HepG2 (cell line): ENCODE data around the gene COPS9.

Experiments
- CTCF ChIP-seq: sonication (generic); formaldehyde crosslinking; IDR thresholded peaks from 2 replicates; pipeline ENCODE4 v1.5.0; 2020; ENCODE audit warnings: mild to moderate bottlenecking, missing genetic modification reagents, moderate library complexity
- SMC3 ChIP-seq: IDR thresholded peaks from 2 replicates; pipeline ENCODE4 v1.6.1; 2011; ENCODE audit warnings: low read length, improper control_type of control experiment
- TCF12 ChIP-seq, 2 experiments: fragments of 450-650 bp in 1 of 2; sonication (generic) in 1 of 2; formaldehyde crosslinking in 1 of 2; IDR thresholded peaks; 2 replicates each; pipeline versions ENCODE4 v1.6.1 to v1.8.0; 2017 to 2022; ENCODE audit warnings: antibody characterized with exemption in 1 of 2, mild to moderate bottlenecking in 1 of 2, missing genetic modification reagents in 1 of 2, moderate library complexity in 1 of 2
- ZFP62 ChIP-seq: sonication (generic); formaldehyde crosslinking; IDR thresholded peaks from 2 replicates; pipeline ENCODE4 v1.4.0; 2020; ENCODE audit warnings: missing genetic modification reagents

- TF ChIP-seq CTCF (CRISPR knock-in tag) (no peak), ZFP62 (CRISPR knock-in tag) (no peak), TCF12 (IDR thresholded peaks at IDR 0.05) (no peak), TCF12 (CRISPR knock-in tag; IDR thresholded peaks at IDR 0.05) (no peak), SMC3 (no peak)
Measured at GRCh38 chr2:240159251-240159839, 23.2 kb upstream of the COPS9 start.
